Endothelial cell (in vitro differentiated cells): ENCODE results near the gene ROPN1L. TPM values are rescaled to one million over a fixed set of nuclear protein-coding genes. Genes with fewer than 3 reads are reported as not detected.
A peak's percentile ranks its signal among the peaks of the same experiment; 100 is the strongest.

Experiments
- DNase-seq: peaks from one replicate; pipeline ENCODE4 v3.0.0; 2021; ENCODE audit warnings: low spot score
- H3K27ac Mint-ChIP-seq: one replicate; pipeline ENCODE4 v1.8.0; 2021; ENCODE audit warnings: mixed read lengths, inconsistent platforms; ENCODE audit not compliant: unreplicated experiment
- H3K27me3 Mint-ChIP-seq: one replicate; pipeline ENCODE4 v1.8.0; 2021; ENCODE audit warnings: mild to moderate bottlenecking, moderate library complexity, mixed read lengths, inconsistent platforms; ENCODE audit not compliant: unreplicated experiment
- H3K36me3 Mint-ChIP-seq: one replicate; pipeline ENCODE4 v1.8.0; 2021; ENCODE audit warnings: mild to moderate bottlenecking, low read depth, mixed read lengths, inconsistent platforms; ENCODE audit not compliant: unreplicated experiment
- H3K4me1 Mint-ChIP-seq: one replicate; pipeline ENCODE4 v1.8.0; 2021; ENCODE audit warnings: mild to moderate bottlenecking, mixed read lengths, inconsistent platforms; ENCODE audit not compliant: unreplicated experiment
- H3K4me3 Mint-ChIP-seq: one replicate; pipeline ENCODE4 v1.8.0; 2021; ENCODE audit warnings: mild to moderate bottlenecking, mixed read lengths, inconsistent platforms; ENCODE audit not compliant: unreplicated experiment
- H3K9me3 Mint-ChIP-seq: one replicate; pipeline ENCODE4 v1.8.0; 2021; ENCODE audit warnings: mixed read lengths, inconsistent platforms; ENCODE audit not compliant: unreplicated experiment
- CTCF ChIP-seq: fragments of 200-600 bp; sonication (generic); IDR thresholded peaks from one replicate; pipeline ENCODE4 v1.5.0; 2021; ENCODE audit warnings: antibody characterized with exemption; ENCODE audit not compliant: unreplicated experiment
- total RNA-seq: library from RNA; stranded (reverse); fragmentation: NEBNext Ultra II Directional; extraction: Animal tissue kit (Norgen Biotek cat#: 25700); gene quantifications from one replicate; pipeline ENCODE4 v1.2.1, GENCODE V29; 2021; ENCODE audit not compliant: unreplicated experiment

Gene ROPN1L
- total RNA-seq, 1 donor from 2014 or later: 4.0 TPM

- peak overlapping the region; percentile 91 for H3K27ac Mint-ChIP-seq
Measured at GRCh38 chr5:10466446-10467073, 24.9 kb downstream of the ROPN1L start.

GRCh38 chr5:10467281-10468198, 25.9 kb downstream of the ROPN1L start:
- H3K27ac Mint-ChIP-seq: peak overlapping the region; percentile 92
- no peak for DNase-seq
- H3K4me3 Mint-ChIP-seq: peak overlapping the region; percentile 31

More at GRCh38 chr5:10466446-10467073, 24.9 kb downstream of the ROPN1L start:
- Mint-ChIP-seq H3K4me1 (peaks cover 23% of the 10 kb centered on the region), H3K4me3 (no peak overlapping the region), H3K27me3 (peaks cover 17% of the 10 kb centered on the region), H3K36me3 (peaks cover 8% of the 10 kb centered on the region), H3K9me3 (no peaks in the 10 kb centered on the region)
- no peak for TF ChIP-seq CTCF
- no peak for DNase-seq

GRCh38 chr5:10468256-10468655, 26.6 kb downstream of the ROPN1L start:
- no peak for TF ChIP-seq CTCF
- Mint-ChIP-seq H3K4me3 (no peak overlapping the region), H3K36me3 (peaks cover 11% of the 10 kb centered on the region), H3K4me1 (peaks cover 18% of the 10 kb centered on the region), H3K27me3 (peaks cover 17% of the 10 kb centered on the region), H3K9me3 (no peaks in the 10 kb centered on the region), H3K27ac (peak overlapping the region; percentile 92)
- DNase-seq: no peak

More at GRCh38 chr5:10467281-10468198, 25.9 kb downstream of the ROPN1L start:
- Mint-ChIP-seq H3K9me3 (no peaks in the 10 kb centered on the region), H3K4me1 (peaks cover 18% of the 10 kb centered on the region), H3K27me3 (peaks cover 17% of the 10 kb centered on the region), H3K36me3 (peaks cover 8% of the 10 kb centered on the region)
- no peak for TF ChIP-seq CTCF

DNA sequence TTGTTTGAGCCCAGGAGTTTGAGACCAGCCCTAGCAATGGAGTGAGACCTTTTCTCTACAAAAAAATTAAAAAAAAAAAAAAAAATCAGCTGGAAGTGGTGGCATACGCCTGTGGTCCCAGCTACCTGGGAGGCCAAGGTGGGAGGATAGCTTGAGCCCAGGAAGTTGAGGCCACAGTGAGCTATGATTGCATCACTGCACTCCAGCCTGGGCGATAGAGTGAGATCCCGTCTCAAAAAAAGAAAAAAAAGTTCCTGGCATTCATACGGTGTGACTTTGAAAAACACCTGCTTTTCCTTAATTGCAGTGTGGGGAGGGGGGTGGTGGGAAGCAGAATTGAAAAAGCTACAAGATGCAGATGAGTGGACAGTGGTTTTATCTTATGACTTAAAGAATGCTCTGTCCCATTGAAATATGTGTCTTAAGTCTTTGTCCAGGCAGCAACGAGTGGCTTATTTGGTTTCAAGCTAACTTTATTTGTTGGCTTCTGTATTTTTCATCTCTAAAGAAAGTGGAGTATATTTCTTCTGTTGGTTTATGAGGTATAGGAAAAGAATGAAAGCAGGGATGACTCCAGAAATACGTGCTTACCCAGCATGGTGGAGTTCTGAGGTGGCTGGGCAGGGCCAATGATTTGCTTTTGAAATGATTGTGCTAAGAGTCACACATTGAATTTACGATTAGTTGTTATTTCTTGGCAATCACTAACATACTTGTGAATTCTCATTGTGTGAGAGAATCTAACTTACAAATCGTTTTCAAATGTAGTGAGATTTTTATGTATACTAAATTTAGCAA, 27.8 kb downstream of the ROPN1L start:
- Mint-ChIP-seq H3K27me3 (peaks cover 9% of the 10 kb centered on the region), H3K27ac (no peak overlapping the region), H3K9me3 (no peaks in the 10 kb centered on the region), H3K36me3 (peaks cover 5% of the 10 kb centered on the region), H3K4me1 (peaks cover 18% of the 10 kb centered on the region), H3K4me3 (no peak overlapping the region)
- DNase-seq: no peak
- no peak for TF ChIP-seq CTCF
